NCI-H128 (cell line): ENCODE measurements around the gene CLEC2L.

Experiments
- DNase-seq: peaks from one replicate; lab custom pipeline; 2025; ENCODE audit not compliant: unreplicated experiment; lab: John Stamatoyannopoulos, UW

CLEC2L gene

DNA sequence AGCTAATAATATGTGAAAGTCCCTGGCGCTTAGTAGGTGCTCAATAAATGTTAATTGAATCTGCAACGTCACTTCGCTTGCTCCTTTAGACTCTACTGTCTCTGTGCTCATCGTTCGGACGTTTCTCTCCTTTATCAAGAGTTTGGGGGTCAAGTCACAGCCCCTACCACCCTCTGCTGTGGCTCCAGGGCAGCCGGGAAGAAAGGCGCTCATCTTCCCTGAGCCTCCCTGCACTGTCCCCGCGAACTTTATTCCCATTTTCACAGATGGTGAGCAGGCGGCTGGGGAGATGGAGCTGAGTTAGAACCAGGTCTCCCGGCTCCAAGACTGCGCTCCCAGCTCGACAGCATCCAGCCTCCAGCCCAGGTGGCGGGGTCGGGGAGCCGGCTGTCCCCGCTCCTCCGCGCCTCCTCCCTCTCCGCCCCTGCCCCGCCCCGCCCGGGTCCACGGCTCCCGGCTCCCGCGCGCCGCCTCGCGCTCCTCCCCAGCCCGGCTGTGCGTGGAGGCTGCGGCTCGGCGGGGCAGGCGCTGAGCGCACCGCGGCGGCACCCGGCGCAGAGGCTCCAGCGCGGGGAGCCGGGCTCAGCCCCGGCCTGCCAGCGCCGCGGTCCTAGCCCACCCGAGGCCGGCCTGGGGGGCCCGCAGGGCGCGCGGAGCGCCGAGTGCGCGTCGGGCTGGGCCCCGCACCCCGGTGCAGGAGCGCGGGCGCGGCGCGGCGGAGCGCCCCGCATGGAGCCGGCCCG lies at the start of gene CLEC2L:
CLEC2L (plus strand) TSS at position 487 of the 743 bp plus-strand sequence; CDS start at position 730, 243 bp downstream.
- no peak for DNase-seq

DNA sequence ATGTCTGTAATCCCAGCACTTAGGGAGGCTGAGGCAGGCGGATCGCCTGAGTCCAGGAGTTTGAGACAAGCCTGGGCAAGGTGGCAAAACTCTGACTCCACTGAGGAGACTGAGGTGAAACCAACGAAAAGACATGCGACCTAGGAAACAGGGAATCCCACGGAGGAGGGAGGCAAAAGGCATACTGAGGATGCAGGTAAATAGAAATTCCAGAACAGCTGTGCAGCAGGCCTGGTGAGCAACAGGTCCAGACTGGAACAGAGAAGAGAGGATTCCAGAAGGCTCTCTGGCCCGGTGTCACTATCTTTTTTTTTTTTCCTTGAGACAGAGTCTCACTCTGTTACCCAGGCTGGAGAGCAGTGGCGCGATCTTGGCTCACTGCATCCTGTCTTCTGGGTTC lies 47.3 kb upstream of the CLEC2L start:
- no peak for DNase-seq

DNA sequence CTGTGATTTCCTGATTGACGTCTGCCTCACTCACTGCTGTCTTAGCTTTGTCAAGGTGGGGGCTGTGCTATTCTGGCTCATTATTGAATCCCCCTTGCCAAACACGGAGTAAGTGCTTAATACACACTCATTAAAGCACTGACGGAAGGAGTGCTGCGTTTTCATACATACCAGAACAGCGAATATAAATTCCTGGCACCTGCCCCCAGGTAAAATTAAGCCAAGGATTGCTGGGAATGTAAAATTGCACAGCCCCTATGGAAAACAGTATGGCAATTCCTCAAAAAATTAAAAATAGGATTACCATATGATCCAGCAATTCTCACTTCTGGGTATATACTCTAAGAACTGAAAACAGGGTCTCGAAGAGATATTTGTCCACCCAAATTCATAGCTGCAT lies 46.6 kb upstream of the CLEC2L start:
- no peak for DNase-seq

DNA sequence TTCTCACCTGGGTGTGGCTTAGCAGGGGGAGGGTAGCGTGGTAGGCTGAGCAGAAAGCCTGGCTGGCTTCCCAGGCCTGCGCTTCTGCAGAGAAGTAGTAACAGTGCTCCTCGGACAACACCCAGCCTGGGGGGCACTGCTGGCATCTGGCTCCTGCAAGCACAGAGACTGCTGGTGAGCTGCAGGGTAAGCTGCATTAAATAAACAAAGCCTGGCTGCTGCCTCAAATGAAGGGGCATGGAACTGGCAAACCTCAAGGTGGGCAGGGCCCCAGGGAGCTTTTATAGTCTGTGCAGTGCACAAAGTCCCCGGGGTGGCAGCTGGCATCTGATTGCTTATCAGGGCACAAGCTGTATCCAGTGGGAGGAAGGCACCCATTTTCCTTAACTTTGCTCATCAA lies 43.9 kb upstream of the CLEC2L start:
- no peak for DNase-seq

DNA sequence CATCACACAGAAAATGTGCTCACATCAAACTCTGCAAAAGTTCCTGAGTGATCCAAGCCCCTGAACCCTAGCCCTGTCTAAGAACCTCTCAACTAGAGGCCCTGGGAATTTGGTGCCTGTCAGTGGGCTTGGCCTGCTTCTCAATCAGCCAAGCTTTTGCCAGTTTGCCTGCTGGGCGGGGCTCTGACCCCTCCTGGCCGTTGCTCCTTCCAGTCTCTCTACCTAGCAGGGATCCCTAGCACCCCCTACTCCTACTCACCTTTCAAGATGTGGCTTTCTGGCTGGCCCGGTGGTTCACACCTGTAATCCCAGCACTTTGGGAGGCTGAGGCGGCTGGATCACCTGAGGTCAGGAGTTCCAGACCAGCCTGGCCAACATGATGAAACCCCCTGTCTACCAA lies 42.1 kb upstream of the CLEC2L start:
- DNase-seq = no peak

DNA sequence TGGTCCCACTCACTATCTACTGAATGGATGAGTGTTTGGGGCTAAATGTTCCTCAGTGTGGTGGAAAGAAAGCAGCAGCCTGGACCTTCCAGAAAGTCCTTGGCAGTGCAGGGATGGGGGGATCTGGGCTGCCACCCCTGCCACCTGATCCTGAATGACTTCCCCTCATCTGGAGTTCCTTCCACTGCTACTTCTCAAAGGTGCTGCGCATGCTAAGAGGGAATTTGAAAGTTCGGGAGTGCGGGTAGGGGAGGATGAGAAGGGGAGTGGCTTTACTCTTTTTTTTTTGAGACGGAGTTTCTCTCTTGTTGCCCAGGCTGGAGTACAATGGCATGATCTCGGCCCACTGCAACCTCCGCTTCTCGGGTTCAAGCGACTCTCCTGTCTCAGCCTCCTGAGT lies 41.4 kb upstream of the CLEC2L start:
- no peak for DNase-seq

DNA sequence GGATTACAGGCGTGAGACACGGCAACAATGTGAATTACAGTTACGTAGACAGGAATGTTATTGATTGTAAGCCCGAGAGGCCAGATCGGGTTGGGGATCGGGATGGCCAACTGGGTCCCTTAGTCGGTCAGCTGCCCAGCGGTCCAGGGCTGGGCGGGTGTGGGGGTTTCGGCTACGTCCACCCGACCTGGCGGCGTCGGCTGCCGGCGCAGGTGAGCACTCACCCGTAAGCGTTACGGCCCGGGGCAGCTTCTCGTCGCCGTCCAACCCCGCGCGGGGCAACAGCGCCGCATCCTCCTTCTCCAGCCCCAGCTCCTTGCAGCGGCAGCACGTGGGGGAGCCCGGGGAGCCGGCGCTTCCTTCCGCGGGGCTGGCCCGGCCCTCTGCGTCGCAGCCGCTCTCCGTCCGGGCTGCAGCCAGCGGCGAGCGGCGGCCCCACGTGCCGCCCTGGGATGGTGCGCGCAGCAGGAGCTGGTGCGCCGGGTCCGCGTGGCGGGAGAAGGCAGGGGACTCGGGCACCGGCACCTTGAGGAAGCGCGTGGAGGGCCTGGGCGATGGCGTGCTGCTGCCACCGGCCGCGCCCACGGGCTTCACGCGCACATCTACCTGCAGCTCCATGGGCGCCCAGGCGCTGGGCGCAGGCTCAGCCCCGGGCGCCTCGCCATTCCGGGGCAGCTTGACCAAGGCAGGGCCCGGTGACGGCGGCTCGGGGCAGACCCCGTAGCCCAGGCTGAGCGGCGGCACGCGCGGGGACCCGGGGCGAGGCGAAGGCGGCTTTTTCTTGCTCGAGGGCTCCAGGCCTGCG lies 40.6 kb upstream of the CLEC2L start:
- DNase-seq = no peak

DNA sequence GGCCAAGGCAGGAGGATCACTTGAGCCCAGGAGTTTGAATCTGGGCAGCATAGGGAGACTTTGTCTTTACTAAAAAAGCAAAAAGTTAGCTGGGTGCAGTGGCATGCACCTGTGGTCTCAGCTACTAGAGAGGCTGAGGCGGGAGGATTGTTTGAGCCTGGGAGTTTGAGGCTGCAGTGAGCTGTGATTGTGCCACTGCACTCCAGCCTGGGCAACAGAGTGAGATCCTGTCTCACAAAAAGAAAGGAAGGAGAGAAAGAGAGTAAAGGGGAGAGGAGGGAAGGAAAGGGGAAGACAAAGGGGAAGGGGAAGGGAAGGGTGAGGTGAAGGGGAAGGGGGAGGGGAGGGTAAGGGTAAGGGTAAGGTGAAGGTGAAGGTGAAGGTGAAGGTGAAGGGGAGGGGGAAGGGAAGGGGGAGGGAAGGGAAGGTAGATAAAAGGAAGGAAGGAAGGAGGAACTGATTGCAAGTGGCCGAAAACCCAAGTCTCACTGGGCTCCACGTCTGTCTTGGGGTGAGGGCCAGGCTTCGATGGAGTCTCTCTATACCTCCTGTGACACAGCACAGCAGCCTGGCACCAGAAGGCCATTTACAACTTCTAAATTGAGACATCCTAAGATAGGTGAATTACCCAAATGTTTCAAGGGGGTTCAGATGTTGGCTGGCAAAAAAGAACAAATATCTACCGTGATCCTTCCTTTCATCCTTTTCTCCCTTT lies 36.0 kb upstream of the CLEC2L start:
- no peak for DNase-seq

DNA sequence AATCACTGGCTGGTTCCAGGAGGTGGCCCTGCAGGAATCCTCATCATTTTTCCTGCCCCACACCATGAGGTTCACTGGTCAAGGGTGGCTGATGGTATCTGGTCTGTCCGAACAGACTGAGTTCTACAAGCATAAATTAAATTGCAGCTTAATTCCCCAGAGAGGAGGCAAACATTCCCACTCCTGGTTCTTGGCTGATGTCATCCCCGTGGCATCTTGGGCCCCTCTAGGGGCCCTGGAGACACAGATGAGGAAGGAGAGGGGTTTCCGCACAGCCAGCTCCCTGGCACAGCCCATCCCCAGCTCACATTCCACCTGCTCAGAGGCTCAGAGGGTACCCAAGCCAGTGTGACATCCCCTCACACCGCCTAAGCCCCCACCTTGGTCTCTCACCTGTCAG lies 34.7 kb upstream of the CLEC2L start:
- DNase-seq = no peak

DNA sequence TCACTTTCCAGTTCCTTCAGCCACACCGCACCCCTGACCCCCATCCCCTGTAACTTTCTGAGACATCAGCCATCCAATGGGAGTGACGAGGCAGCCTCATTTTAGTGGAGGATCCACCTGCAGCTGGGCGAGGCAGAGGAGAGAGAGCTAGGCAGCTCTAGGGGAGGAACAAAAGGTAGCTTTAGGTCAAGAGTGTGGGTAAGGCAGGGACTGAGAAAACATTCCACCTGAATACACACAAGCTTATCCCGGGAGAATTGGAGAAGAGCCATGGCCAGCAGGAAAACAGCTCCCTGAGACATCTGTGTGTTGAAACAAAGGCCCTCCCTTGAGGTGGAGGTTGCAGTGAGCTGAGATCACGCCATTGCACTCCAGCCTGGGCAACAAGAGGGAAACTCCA lies 33.4 kb upstream of the CLEC2L start:
- no peak for DNase-seq

DNA sequence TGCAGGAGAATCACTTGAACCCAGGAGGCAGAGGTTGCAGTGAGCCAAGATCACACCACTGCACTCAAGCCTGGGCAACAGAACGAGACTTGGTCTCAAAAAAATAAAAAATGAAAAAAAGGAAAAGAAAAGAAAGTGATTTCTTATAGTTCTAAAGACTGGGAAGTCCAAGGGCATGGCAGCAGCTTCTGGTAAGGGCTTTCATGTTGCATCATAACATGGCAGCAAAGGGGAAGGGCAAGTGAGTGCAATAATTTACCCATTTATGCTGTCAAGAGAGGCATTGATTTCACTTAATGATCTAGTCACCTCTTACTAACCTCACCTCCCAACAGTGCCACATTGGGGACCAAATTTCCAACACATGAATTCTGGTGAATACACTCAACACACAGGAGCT lies 31.2 kb upstream of the CLEC2L start:
- no peak for DNase-seq

DNA sequence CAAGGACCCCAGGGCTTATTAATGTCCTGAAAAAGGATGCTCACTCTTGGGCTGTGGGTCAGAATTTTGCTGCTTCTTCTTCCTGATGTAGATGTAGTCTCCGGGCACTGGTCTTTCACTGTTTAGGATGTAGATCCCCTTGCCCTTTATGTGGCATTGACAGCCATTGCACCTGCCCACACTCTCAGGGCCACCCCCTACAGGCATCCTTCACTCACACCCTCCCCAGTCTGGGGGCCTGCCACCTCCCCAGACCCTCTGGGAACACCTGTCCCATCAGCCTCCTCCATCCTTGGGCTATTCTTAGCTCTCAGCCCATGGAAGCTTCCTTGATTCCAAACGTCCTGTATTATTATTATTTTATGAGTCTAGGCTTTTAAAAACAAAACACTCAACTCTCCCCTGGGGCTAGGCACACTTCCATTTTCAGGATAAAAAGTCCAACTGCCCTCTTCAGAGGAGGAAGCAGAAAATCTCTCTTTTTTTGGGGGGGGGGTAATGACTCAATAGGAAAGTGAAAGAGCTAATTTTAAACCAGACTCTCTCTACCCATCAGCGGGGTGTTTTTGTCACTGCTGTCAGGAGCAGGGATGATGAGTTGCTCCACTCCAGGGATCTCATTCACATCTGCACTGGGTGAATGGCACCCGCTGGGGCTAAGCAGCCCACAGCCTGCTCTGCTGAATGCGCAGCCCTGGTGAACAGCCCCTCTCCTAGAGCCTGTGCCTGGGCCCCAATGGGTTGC lies 28.5 kb upstream of the CLEC2L start:
- peak; percentile 31 for DNase-seq

DNA sequence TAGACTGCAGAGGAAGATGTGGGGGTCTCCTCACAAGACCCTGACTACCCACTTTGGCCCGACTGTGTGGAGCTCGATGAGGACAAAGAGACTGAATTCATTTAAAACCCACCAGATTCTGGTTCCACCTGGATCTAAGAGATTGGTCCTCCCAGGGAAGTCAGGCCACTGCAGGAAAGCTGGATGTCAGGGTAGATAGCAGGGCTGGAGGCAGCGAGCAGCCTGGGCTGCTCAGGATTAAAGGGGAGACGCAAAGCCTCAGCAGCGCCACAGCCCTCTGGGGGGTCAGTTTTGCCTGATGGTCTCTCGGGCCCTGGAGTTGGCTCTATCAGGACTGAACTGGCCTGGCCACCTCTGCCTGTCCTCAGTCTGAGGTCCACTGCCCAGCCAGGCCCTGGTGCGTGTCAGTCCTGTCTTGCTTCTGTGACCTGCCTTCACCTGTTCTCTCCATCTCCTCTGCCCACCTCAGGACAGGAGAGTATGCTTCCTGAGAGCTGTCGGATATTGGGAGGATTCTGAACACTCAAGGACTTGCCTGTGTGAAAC lies 27.8 kb upstream of the CLEC2L start:
- DNase-seq = no peak

DNA sequence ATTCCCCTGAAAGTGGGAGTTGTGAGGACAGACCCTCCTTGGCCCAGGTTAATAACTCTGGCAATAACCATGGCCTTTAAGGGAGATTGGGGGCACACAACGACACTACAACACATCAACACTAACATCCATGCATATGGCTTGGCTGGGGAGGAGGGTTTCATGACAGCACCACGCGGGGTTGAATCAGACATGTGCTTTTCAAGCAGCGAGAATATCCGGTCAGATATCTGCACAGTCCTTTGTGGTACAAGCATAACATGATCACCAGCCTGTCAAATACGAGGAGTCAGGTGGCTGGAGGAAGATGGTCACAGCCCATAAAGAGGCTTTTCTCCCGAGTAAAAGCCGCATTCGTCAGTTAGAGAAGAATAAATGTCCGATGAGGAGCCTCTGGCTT lies 27.0 kb upstream of the CLEC2L start:
- DNase-seq = no peak

DNA sequence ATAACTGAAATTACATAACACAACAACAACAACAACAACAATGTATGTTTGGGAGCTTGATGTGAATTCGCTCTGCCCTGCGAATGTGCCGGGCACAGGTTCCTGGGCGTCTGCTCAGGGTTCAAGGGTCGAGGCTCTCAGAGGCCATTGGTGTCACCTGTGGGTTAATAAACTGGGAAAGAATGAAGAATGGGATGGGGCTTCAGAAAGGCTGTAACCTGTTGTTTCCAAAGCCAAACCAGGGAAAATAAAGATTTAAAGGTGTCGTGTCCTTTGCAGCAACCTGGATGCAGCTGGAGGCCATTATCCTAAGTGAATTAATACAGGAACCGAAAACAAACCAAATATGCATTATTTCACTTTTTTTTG lies 22.7 kb upstream of the CLEC2L start:
- no peak for DNase-seq

DNA sequence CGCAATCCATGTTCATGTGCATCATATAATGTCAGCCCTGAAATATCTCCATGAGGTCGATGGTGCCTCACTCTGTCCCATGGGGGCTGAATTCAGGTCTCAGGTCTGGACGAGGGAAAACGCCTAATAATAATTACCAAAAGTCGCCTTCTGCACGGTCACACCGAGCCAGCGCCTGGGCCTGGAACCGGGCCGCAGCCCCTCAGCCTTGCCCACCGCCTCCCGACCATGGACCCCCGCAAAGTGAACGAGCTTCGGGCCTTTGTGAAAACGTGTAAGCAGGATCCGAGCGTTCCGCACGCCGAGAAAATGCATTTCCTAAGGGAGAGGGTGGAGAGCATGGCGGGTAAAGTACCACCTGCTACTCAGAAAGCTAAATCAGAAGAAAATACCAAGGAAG lies 21.3 kb upstream of the CLEC2L start:
- DNase-seq = no peak

DNA sequence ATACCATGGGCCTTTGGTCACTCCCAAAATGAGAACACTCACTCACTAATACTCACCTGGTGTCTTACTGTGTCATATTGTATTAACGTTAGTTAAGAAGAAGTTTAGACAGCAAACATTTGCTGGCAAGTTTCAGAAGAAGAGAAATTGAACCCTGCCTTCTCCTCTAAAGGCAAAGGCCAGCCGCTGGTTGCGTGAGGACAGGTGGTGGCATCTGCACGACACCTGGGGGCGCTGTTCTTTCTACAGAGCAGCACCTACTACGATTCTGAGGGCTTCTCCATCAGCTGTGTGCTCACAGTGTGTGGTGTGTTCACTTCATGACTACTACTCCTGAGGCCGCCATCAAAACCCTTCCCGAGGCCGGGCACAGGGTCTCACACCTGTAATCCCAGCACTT lies 17.9 kb upstream of the CLEC2L start:
- no peak for DNase-seq

DNA sequence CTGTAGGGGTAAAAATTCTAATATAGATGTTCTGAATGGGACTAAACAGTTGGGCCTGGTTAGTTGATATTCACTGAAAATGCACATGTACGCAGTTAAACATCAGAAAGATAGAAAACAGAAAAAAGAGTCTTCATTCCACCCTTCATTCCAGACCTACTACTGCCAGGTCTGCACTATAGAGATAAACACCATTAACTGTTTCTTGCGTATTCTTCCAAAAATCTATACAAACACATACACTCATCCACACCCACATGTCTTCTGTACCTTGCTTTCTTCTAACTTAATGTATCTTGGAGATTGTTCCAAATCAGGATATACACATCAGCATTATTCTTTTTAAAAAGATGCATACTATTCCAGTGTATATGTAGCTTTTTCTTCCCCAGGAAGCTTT lies 13.9 kb upstream of the CLEC2L start:
- no peak for DNase-seq

DNA sequence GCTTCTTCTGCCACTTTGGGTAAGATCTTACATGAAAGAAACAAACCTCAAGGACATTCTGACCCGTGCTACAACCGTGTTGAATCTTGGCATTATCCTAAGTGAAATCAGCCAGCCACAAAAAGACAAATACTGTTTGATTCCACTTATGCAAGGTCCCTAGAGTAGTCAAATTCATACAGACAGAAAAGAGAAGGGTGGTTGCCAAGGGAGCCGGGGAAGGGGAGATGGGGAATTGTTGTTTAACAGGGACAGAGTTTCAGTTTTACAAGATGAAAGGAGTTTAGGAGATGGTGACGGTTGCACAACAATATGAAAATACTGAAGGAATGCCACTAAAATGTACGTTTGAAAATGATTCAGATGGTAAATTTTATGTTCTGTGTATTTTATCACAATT lies 12.2 kb upstream of the CLEC2L start:
- DNase-seq = no peak

DNA sequence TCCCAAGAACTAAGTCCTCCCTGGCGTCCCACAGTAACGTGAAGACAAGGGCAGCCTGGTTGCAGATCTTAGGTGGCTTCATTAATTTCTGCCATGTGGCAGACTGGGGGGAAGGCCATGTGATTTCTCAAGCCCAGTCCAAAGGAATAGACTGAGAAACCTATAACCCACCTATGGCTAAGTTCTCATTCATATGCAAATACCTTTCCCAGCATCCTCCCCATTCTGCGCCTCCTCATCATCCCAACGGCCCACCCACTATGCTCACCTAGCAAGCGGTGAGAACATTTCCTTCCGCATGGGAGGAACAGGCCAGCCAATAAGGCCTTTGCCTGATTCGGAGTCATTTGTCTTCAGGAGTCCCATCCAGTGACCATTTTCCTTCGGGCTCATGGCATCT lies 8.2 kb upstream of the CLEC2L start:
- DNase-seq = no peak

DNA sequence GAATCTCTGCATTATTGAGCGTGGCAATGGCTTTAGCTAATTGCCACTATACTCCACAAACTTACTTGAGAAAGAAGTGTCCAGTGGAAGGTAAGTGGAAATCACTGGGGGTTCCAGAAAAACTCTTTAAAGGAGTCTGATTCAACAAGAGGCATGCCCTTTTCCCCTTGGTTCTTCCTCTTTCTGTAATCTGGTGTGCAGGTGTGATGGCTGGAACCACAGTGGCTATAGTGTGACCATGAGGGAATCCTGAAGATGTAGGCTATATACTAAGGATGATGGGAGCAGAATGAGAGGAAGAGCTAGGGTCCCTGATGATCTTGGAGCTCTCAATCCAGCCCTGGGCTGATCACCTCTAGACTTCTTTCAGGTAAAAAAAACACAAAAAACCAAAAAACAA lies 2.0 kb upstream of the CLEC2L start:
- no peak for DNase-seq
